Endothelial cell (in vitro differentiated cells): ENCODE data around the gene EIF4G3. TPM values are rescaled to one million over a fixed set of nuclear protein-coding genes. Genes with fewer than 3 reads are reported as not detected.
"Not testable (repeated sequence)": the region's sequence is repeated elsewhere in the genome, so short reads cannot be mapped to it uniquely, and the experiment has no call there.

Source experiments
- DNase-seq: peaks from one replicate; pipeline ENCODE4 v3.0.0; 2021; ENCODE audit warnings: low spot score
- H3K27ac Mint-ChIP-seq: one replicate; pipeline ENCODE4 v1.8.0; 2021; ENCODE audit warnings: mixed read lengths, inconsistent platforms; ENCODE audit not compliant: unreplicated experiment
- H3K27me3 Mint-ChIP-seq: one replicate; pipeline ENCODE4 v1.8.0; 2021; ENCODE audit warnings: mild to moderate bottlenecking, moderate library complexity, mixed read lengths, inconsistent platforms; ENCODE audit not compliant: unreplicated experiment
- H3K36me3 Mint-ChIP-seq: one replicate; pipeline ENCODE4 v1.8.0; 2021; ENCODE audit warnings: mild to moderate bottlenecking, low read depth, mixed read lengths, inconsistent platforms; ENCODE audit not compliant: unreplicated experiment
- H3K4me1 Mint-ChIP-seq: one replicate; pipeline ENCODE4 v1.8.0; 2021; ENCODE audit warnings: mild to moderate bottlenecking, mixed read lengths, inconsistent platforms; ENCODE audit not compliant: unreplicated experiment
- H3K4me3 Mint-ChIP-seq: one replicate; pipeline ENCODE4 v1.8.0; 2021; ENCODE audit warnings: mild to moderate bottlenecking, mixed read lengths, inconsistent platforms; ENCODE audit not compliant: unreplicated experiment
- H3K9me3 Mint-ChIP-seq: one replicate; pipeline ENCODE4 v1.8.0; 2021; ENCODE audit warnings: mixed read lengths, inconsistent platforms; ENCODE audit not compliant: unreplicated experiment
- CTCF ChIP-seq: fragments of 200-600 bp; sonication (generic); IDR thresholded peaks from one replicate; pipeline ENCODE4 v1.5.0; 2021; ENCODE audit warnings: antibody characterized with exemption; ENCODE audit not compliant: unreplicated experiment
- total RNA-seq: library from RNA; stranded (reverse); fragmentation: NEBNext Ultra II Directional; extraction: Animal tissue kit (Norgen Biotek cat#: 25700); gene quantifications from one replicate; pipeline ENCODE4 v1.2.1, GENCODE V29; 2021; ENCODE audit not compliant: unreplicated experiment

Gene EIF4G3
- total RNA-seq, 1 donor from 2014 or later = 87.6 TPM

GRCh38 chr1:21192284-21192683 lies 15.6 kb upstream of the EIF4G3 start:
- Mint-ChIP-seq H3K27ac (peak overlapping the region; percentile 63), H3K4me3 (no peak overlapping the region), H3K36me3 (peaks cover 4% of the 10 kb centered on the region), H3K27me3 (peaks cover 9% of the 10 kb centered on the region), H3K4me1 (peaks cover 23% of the 10 kb centered on the region), H3K9me3 (no peaks in the 10 kb centered on the region)
- peak; percentile 17 for DNase-seq
- no peak for TF ChIP-seq CTCF

DNA sequence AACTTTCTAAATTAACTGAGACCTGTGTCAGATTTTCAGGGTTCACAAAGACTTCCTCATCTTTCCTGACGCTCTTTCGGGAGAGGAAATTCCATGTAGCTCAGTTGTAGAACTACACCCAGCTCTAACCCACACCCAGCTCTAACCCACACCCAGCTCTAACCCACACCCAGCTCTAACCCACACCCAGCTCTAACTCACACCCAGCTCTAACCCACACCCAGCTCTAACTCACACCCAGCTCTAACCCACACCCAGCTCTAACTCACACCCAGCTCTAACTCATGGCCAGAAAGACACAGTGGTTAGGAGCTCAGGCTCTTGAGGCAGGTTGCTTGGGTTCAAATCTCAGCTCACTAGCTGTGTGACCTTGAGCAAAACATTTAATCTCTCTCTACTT lies 14.1 kb upstream of the EIF4G3 start:
- H3K36me3 Mint-ChIP-seq, H3K27me3 Mint-ChIP-seq, H3K9me3 Mint-ChIP-seq, DNase-seq, H3K4me3 Mint-ChIP-seq, H3K27ac Mint-ChIP-seq: not testable (repeated sequence)
- peaks cover 23% of the 10 kb centered on the region for H3K4me1 Mint-ChIP-seq

GRCh38 chr1:21189906-21190500 lies 13.3 kb upstream of the EIF4G3 start:
- no peak for DNase-seq
- H3K4me1 Mint-ChIP-seq = peaks cover 23% of the 10 kb centered on the region
- peaks cover 6% of the 10 kb centered on the region for H3K27me3 Mint-ChIP-seq
- no peak overlapping the region for H3K4me3 Mint-ChIP-seq
- H3K27ac Mint-ChIP-seq = no peak overlapping the region
- H3K9me3 Mint-ChIP-seq = no peaks in the 10 kb centered on the region
- H3K36me3 Mint-ChIP-seq = no peaks in the 10 kb centered on the region
- TF ChIP-seq CTCF = no peak

DNA sequence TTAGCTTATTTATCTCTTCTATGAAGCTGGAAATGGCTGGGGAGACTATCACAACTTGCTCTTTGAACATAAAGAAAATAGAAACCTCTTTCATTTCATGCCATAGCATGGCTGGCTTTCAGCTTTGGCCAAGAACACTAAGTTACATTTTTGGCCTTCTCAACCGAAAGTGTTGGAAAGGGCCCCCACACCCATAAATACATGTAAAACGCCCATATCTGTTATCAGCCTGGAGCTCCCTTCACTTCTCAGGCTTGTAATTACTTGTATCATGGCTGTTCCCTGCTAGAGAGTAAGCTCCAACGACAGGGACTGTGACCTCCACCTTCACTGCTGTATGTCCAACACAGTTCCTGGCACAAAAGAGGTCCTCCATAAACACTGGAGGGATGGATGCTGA lies 12.7 kb upstream of the EIF4G3 start:
- H3K27ac Mint-ChIP-seq = no peak overlapping the region
- H3K4me3 Mint-ChIP-seq = no peak overlapping the region
- DNase-seq = no peak
- TF ChIP-seq CTCF = no peak
- H3K27me3 Mint-ChIP-seq = peaks cover 6% of the 10 kb centered on the region
- no peaks in the 10 kb centered on the region for H3K9me3 Mint-ChIP-seq
- peaks cover 25% of the 10 kb centered on the region for H3K4me1 Mint-ChIP-seq
- no peaks in the 10 kb centered on the region for H3K36me3 Mint-ChIP-seq

GRCh38 chr1:21188235-21188634 lies 11.5 kb upstream of the EIF4G3 start:
- H3K27me3 Mint-ChIP-seq = peaks cover 6% of the 10 kb centered on the region
- no peak for DNase-seq

More at GRCh38 chr1:21188235-21188634, 11.5 kb upstream of the EIF4G3 start:
- Mint-ChIP-seq H3K9me3 (no peaks in the 10 kb centered on the region), H3K36me3 (no peaks in the 10 kb centered on the region), H3K27ac (no peak overlapping the region), H3K4me3 (no peak overlapping the region), H3K4me1 (peaks cover 30% of the 10 kb centered on the region)
- TF ChIP-seq CTCF = no peak
